GM12891 (cell line): ENCODE results near the gene FLT3.

Experiments
- DNase-seq: peaks from one replicate; pipeline ENCODE4 v3.0.0; 2011; ENCODE audit warnings: low spot score; ENCODE audit not compliant: insufficient read length
- FAIRE-seq: peaks from 2 replicates; lab custom pipeline; 2011; peaks lifted over from hg19 to GRCh38; lab: Jason Lieb, UNC
- PAX5 ChIP-seq: IDR thresholded peaks from 2 replicates; pipeline ENCODE4 v1.6.1; 2011; ENCODE audit warnings: low read length, moderate library complexity, mild to moderate bottlenecking; ENCODE audit not compliant: insufficient read depth, severe bottlenecking
- POLR2A ChIP-seq: IDR thresholded peaks from 2 replicates; pipeline ENCODE4 v1.6.1; 2011; ENCODE audit warnings: low read depth, low read length, control low read depth
- POLR2AphosphoS5 ChIP-seq: IDR thresholded peaks from 2 replicates; pipeline ENCODE4 v1.6.1; 2011; ENCODE audit warnings: low read depth, low read length, control low read depth
- POU2F2 ChIP-seq: IDR thresholded peaks from 2 replicates; pipeline ENCODE4 v1.6.1; 2011; ENCODE audit warnings: low read depth, mild to moderate bottlenecking, control low read depth, low read length, moderate library complexity
- SPI1 ChIP-seq: IDR thresholded peaks from 2 replicates; pipeline ENCODE4 v1.6.1; 2011; ENCODE audit warnings: low read depth, low read length, control low read depth
- TAF1 ChIP-seq: IDR thresholded peaks from 2 replicates; pipeline ENCODE4 v1.6.1; 2011; ENCODE audit warnings: low read depth, low read length, control low read depth

Gene FLT3

DNA sequence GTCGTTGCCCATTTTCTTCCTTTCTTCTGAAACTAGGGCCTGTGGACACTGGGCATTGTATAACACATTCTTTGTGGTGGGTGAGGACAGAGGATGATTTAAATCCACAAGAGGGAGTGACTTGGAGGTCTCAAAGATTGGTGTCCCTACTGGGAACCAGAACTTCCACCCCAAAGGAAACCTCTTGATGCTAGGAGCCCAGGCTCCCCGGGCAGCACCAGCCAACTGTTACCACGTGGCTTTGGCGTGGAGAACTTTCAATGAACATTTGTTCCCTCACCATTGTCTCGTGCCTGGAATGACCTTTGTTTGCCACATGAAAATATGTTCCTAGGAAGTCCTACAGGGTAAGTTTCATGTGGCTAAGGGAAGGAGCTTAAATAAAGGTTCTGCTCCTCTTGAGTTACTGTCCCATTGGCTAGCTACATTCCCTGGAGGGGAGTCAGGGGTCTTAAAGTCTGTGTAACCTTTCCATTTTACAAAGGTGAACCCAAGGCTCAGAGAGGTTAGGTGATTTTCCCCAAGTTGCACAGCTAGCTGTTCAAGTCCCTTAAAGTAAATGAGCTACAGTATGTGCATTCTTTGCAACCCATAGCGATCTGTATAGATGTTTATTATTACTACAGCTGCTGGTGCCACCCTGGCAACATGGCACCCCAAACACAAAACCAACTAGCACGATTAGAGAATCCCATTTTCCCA, 126.3 kb downstream of the FLT3 start:
- no peak for DNase-seq
- TF ChIP-seq POLR2AphosphoS5 (no peak), POLR2A (no peak), PAX5 (no peak), TAF1 (no peak), POU2F2 (no peak), SPI1 (no peak)
- no peak for FAIRE-seq

DNA sequence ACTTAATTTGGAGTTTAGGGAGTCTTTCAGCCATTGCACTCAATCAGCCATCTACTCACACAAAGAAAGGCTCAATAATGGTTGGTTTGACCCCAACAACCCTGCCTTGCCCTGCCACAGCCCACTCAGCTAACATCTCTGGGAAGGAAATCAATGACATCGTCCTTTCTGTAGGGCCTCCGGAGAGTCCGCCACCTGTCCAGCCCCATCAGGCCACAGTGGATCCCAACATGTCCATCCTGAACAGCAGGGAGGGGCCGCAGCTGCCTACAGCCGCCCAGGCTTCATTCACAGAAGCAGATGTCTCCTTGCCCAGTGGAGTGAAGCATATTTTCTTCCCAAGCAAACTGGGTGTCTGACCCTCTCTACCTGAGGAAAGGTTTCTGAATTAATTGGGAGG, 127.1 kb downstream of the FLT3 start:
- FAIRE-seq (no peak), DNase-seq (no peak)
- no peak for TF ChIP-seq SPI1
- no peak for TF ChIP-seq POLR2AphosphoS5
- TF ChIP-seq PAX5, result no peak
- no peak for TF ChIP-seq POU2F2
- no peak for TF ChIP-seq POLR2A
- no peak for TF ChIP-seq TAF1

DNA sequence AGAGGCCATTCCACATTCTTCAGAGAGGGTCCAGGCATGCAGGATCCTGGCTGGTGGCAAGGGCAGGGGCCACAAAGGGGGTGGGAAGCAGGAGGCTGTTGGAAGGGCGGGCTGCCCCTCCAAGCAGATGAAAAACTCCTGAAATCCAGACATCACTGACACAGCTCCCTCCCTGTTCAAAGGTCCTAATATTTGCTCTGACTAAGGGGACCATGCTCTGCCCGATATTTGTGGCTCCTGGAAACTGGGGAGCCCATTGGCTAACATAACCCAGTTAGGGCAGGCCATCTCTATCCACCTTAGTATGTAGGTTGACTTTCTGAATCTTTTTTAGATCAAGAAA, 127.9 kb downstream of the FLT3 start:
- DNase-seq, result no peak
- no peak for TF ChIP-seq PAX5
- TF ChIP-seq TAF1, result no peak
- TF ChIP-seq SPI1, result no peak
- TF ChIP-seq POLR2AphosphoS5, result no peak
- no peak for TF ChIP-seq POU2F2
- TF ChIP-seq POLR2A, result no peak

DNA sequence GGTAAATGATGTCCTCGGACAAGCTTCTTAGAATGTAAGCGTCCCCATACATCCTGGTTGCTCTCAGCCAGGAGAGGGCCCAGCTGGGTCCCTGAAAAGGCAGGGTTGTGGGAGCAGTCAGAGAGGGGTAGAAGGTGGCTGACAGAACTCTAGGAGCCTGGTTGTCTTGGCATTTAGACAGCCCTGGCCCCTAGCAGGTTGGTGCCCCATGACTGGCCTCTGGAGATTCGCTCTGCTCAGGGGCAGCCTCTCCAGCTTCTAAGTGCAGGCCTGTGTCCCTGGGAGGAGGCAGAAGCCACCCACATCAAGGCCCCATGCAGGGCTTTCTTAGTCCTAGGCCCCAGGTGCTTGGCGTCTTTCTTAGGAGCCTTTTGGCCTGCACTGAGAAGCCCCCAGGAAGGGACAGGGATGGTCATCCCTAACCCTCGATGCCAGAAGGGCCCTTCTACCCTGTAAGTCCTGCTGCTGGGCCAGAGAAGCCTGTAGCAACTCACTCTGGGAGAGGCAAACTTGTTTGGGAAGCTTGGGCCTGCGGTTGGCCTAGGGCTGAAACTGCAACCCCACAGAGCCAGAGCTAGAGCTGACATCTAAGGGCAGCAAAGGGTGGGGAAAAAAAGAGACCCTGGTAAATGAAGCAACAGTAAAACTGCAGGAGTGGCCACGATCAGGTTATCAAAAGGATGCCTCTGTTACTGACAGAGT, 128.4 kb downstream of the FLT3 start:
- TF ChIP-seq POLR2AphosphoS5, result no peak
- no peak for TF ChIP-seq TAF1
- TF ChIP-seq POLR2A, result no peak
- no peak for TF ChIP-seq PAX5
- no peak for TF ChIP-seq POU2F2
- no peak for TF ChIP-seq SPI1
- no peak for FAIRE-seq
- no peak for DNase-seq

More for the DNA sequence above, 127.9 kb downstream of the FLT3 start:
- FAIRE-seq, result no peak

DNA sequence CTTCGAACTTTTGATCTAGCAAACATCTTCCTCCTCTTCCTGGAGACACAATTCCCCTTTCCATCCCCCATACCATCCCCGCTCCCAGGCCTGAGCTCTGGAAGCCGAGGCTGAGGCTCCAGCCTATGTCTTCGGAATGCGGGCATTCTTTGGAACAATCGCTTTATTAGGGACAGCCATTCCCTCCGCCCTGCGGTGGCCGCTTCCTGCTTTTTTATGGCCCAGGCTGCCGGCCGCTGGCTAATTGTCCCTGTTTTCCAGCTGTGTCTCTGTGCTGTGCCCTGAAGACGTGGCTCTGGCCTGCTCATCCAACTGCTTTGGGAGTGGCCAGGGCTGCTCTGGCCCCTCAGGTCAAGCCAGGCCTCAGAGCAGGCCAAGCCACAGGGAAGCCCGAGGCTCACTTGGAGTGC, 129.1 kb downstream of the FLT3 start:
- DNase-seq (no peak), FAIRE-seq (no peak)
- TF ChIP-seq SPI1, result no peak
- TF ChIP-seq PAX5, result no peak
- no peak for TF ChIP-seq TAF1

DNA sequence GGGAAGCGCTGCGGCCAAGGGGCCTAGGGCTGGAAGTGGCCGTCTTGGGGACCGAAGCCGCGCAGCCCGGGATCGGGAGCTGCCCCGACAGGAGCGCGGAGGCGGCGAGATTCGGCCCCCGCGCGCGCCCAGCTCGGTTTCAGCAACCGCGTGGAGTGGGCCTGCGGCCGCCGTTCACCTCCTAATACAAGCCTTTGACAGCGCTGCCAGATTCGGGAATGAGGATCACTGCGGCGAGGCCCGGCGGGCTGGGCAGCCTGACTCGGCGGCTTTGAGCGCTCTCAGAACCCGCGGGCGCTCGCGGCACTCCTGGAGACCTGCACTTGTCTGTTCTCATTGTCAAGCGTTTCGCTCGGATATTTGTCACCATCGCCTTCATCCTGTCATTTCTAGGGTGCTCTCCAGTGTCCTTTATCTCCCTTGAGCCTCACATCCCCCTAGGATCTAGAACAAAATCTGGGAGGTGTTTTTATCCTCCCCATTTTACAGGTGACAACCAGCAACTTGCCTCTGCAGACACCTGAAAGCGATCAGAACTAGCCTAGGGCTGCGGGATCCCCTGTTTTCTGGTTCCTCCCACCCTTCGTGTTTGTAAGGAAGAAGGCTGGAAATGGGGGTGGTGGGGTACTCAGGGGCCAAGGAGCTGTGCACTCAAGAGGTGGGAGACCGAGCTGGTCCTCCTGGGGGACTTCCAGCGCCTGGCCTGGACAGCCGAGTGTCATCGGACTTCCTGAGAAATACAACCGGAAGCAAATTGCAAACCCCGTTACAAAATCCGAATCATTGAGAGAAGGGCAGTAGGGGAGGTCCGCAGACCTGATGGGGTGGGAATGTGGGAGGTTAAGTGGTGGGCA, 129.8 kb downstream of the FLT3 start:
- TF ChIP-seq POU2F2 (no peak), POLR2AphosphoS5 (no peak)
- DNase-seq, result no peak
- FAIRE-seq, result no peak

DNA sequence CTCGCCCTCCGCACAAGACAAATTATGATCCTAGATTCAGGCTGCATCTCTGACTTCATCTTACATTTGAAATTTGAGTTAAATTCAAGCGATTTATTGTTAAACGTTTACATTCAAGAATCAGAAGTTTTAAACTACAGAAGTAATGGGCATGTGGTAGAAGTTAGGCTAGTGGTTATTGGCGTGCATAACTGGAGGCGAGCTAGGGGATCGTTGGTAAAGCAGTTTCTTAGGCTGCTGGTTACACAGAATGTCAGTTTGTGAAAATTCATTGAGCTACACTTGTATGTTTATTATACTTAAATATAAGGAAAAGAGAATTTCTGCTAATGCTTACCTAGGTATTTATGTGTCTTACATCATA, 130.5 kb downstream of the FLT3 start:
- no peak for FAIRE-seq
- TF ChIP-seq PAX5 (no peak), POU2F2 (no peak)
- DNase-seq, result no peak

DNA sequence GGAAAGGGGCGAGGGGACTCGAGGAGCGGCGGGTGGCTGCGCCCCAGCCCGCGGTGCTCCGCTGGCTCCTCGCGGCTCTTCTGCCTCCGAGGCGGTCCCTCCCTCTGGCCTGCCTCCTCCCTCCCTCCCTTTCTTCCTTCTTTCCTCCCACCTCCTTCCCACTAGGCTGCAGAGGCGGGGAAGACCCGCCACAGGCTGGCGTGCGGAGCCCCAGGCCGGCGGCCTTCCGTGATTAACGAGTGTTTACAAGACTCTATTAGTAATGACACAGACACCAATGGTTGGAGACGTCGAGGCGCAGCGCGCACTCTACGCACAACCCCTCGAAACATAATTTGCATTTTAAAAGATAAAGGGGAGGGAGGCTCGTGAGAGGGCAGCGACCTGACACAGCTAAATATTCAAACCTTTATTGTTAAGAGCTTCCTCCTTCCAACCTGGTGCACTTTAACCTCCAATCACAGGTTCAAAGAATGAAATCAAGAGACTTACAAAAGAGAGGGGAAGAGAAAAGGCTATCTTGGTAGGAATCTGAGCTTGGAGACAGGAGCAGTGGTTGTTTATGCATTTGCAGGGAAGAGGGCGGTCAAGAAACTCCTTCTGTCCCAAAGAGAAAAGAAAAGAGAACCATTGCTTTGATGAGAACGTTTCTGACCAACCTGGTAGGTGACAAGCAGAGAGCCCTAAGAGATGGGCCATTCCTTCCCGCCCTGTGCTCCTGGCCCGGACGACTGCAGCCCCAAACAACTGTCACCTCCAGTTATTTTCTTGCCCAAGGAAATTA, 131.1 kb downstream of the FLT3 start, which contains the start of gene CDX2:
CDX2 (minus strand) TSS at position 234 of the 784 bp plus-strand sequence. CDS start 309 bp downstream, outside the sequence.
- DNase-seq (no peak), FAIRE-seq (no peak)
- TF ChIP-seq POU2F2, result no peak
- no peak for TF ChIP-seq POLR2AphosphoS5
- no peak for TF ChIP-seq TAF1
- no peak for TF ChIP-seq PAX5
- no peak for TF ChIP-seq POLR2A
- TF ChIP-seq SPI1, result no peak

DNA sequence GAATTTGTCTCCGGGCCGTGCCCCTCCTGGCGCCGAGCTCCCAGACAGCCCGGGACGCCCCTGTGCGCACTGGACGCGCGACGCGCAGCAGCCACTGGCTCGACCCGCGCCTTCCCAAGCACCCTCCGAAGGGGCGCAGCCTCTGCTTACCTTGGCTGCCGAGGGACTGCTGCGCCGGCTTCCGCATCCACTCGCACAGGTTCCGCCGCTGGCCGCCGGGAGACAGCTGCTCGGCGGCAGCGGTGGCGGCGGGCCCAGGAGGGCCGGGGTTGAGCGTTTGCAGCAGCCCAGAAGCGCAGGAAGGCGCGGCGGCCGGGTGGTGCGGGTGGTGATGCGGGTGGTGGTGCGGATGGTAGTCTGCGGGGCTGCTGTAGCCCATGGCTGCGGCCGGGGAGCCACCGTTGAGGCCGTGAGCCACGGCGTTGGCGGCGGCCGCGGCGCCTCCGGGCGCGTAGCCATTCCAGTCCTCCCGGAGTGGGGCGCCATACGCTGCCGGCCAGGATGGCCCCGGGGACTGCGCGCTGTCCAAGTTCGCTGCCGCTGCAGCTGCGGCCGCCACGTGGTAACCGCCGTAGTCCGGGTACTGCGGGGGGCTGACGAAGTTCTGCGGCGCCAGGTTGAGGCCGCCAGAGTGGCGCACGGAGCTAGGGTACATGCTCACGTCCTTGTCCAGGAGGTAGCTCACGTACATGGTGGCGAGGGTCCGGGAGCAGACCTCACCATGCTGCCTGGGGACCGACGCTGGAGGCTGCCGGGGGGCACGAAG, 131.9 kb downstream of the FLT3 start:
- FAIRE-seq (no peak), DNase-seq (no peak)
- TF ChIP-seq POLR2A, result no peak
- TF ChIP-seq TAF1, result no peak
- no peak for TF ChIP-seq PAX5
- TF ChIP-seq POU2F2, result no peak
- no peak for TF ChIP-seq POLR2AphosphoS5
- TF ChIP-seq SPI1, result no peak
